HEK293 (cell line): ENCODE results near the gene PPP1R9B.

Experiments used
- TCF7L2 ChIP-seq: IDR thresholded peaks from 2 replicates; pipeline ENCODE4 v1.6.1; 2011; ENCODE audit warnings: low read depth, mild to moderate bottlenecking, inconsistent platforms, low read length, moderate library complexity, borderline replicate concordance
- ZNF112 ChIP-seq: fragments of 450-650 bp; formaldehyde crosslinking; IDR thresholded peaks from 2 replicates; pipeline ENCODE4 v1.5.0; 2017; ENCODE audit warnings: missing biosample characterization, missing genetic modification characterization
- TF ChIP-seq, protein P1 (sequence below): fragments of 450-650 bp; formaldehyde crosslinking; IDR thresholded peaks from 2 replicates; pipeline ENCODE4 v1.5.1; 2016; ENCODE audit warnings: missing biosample characterization, missing genetic modification characterization
- TF ChIP-seq, protein P2 (sequence below): fragments of 450-650 bp; formaldehyde crosslinking; IDR thresholded peaks from 2 replicates; pipeline ENCODE4 v1.5.1; 2016; ENCODE audit warnings: missing biosample characterization, missing genetic modification characterization

DNA sequence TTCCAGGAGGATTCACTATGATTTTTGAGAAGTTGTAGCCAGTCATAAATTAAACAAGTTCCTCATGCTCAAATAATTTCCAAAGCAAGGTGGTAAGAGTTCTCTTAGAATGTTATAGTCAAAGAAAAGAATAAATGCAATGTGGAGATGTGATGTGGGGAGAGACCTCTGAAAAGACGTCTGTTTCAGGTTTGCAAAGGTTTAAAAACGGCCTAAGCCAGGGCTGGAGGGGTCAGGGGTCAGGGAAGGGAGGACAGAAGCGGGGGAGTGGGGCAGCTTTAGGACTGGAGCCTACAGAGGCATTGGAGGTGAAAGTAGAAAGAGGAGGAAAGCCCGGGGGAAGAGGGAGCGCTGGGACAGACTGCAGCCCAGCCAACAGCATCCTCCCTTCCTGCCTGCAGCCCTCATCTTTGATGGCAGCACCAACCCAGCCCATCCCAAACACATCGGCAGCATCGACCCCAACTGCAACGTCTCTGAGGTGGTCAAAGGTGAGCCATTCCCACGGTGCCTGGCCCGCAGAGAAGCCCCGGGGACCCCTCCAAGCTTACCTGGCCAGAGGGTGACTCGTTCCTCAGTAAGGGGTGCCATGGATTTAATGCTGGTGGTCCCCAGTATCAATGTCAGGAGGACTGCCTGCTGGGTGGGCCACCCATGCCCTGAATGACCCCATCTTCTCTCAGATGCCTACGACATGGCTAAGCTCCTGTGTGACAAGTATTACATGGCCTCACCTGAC, 43.9 kb downstream of the PPP1R9B start:
- TF ChIP-seq, protein P1, sequence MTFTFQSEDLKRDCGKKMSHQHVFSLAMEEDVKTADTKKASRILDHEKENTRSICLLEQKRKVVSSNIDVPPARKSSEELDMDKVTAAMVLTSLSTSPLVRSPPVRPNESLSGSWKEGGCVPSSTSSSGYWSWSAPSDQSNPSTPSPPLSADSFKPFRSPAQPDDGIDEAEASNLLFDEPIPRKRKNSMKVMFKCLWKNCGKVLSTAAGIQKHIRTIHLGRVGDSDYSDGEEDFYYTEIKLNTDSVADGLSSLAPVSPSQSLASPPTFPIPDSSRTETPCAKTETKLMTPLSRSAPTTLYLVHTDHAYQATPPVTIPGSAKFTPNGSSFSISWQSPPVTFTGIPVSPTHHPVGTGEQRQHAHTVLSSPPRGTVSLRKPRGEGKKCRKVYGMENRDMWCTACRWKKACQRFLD (tag by site-specific recombination) = no peak
- no peak for TF ChIP-seq TCF7L2
- TF ChIP-seq, protein P2, sequence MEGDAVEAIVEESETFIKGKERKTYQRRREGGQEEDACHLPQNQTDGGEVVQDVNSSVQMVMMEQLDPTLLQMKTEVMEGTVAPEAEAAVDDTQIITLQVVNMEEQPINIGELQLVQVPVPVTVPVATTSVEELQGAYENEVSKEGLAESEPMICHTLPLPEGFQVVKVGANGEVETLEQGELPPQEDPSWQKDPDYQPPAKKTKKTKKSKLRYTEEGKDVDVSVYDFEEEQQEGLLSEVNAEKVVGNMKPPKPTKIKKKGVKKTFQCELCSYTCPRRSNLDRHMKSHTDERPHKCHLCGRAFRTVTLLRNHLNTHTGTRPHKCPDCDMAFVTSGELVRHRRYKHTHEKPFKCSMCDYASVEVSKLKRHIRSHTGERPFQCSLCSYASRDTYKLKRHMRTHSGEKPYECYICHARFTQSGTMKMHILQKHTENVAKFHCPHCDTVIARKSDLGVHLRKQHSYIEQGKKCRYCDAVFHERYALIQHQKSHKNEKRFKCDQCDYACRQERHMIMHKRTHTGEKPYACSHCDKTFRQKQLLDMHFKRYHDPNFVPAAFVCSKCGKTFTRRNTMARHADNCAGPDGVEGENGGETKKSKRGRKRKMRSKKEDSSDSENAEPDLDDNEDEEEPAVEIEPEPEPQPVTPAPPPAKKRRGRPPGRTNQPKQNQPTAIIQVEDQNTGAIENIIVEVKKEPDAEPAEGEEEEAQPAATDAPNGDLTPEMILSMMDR (tag by site-specific recombination) = no peak
- TF ChIP-seq ZNF112 (tag by site-specific recombination) = no peak
